ENCODE results near the gene KCNH5.
A peak's percentile ranks its signal among the peaks of the same experiment; 100 is the strongest.

KCNH5 gene

DNA sequence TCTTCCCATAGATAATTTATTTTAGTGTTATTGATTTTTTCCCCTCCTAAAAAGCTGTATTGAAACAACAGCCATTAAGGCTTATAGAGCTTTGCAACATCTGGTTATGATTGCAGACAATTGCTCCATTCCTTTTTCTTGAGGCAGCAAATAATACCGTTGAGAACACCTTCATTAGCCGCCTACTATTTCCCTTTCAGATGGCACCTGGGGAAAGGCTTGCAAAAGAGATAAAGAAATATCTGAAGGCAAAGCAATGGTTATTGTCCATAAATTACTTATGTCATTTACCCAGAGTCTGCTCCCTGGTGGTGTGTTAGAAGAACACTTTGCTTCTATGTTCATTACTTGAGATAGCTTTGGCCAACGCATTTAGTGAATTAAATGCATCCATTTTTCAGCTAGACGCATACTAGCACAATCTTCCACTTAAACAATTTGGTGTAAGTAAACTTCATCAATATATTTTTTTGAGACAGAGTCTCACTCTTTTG, 377.8 kb downstream of the KCNH5 start:
- H3K4me1 ChIP-seq (ENCODE audit: insufficient read depth, low read length, severe bottlenecking) = no peaks in the 10 kb centered on the region
- no peak overlapping the region for H2AFZ ChIP-seq (ENCODE audit: low read length)
- no peak overlapping the region for H3K9ac ChIP-seq (ENCODE audit: low read length)
- no peak overlapping the region for H3K4me2 ChIP-seq (ENCODE audit: low read length)
- H3F3A ChIP-seq (ENCODE audit: insufficient read depth, low read length) = no peaks in the 10 kb centered on the region
- H3K9me3 ChIP-seq (ENCODE audit: low read length) = no peaks in the 10 kb centered on the region
- H3K4me3 ChIP-seq (ENCODE audit: low read depth, low read length, poor library complexity, severe bottlenecking) = no peak overlapping the region
- no peak overlapping the region for H3K27ac ChIP-seq (ENCODE audit: low read depth, low read length, poor library complexity, severe bottlenecking)
- no peaks in the 10 kb centered on the region for H3K9me2 ChIP-seq (ENCODE audit: low read depth, low read length)
- H3K27me3 ChIP-seq (ENCODE audit: insufficient read depth, low read length) = no peaks in the 10 kb centered on the region
- no peaks in the 10 kb centered on the region for H3K79me2 ChIP-seq (ENCODE audit: insufficient read depth, low read length)
- no peaks in the 10 kb centered on the region for H3K36me3 ChIP-seq (ENCODE audit: insufficient read depth, low read length)
- no peak for TF ChIP-seq EZH2 (IDR thresholded peaks at IDR 0.05; ENCODE audit: borderline replicate concordance, low read length)
- TF ChIP-seq, protein P1, sequence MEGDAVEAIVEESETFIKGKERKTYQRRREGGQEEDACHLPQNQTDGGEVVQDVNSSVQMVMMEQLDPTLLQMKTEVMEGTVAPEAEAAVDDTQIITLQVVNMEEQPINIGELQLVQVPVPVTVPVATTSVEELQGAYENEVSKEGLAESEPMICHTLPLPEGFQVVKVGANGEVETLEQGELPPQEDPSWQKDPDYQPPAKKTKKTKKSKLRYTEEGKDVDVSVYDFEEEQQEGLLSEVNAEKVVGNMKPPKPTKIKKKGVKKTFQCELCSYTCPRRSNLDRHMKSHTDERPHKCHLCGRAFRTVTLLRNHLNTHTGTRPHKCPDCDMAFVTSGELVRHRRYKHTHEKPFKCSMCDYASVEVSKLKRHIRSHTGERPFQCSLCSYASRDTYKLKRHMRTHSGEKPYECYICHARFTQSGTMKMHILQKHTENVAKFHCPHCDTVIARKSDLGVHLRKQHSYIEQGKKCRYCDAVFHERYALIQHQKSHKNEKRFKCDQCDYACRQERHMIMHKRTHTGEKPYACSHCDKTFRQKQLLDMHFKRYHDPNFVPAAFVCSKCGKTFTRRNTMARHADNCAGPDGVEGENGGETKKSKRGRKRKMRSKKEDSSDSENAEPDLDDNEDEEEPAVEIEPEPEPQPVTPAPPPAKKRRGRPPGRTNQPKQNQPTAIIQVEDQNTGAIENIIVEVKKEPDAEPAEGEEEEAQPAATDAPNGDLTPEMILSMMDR (IDR thresholded peaks at IDR 0.05; ENCODE audit: low read length) = peak; percentile 23; the same call in 1 of the 2 replicates
- no peaks in the 10 kb centered on the region for H4K20me1 ChIP-seq (ENCODE audit: insufficient read depth, low read length)

DNA sequence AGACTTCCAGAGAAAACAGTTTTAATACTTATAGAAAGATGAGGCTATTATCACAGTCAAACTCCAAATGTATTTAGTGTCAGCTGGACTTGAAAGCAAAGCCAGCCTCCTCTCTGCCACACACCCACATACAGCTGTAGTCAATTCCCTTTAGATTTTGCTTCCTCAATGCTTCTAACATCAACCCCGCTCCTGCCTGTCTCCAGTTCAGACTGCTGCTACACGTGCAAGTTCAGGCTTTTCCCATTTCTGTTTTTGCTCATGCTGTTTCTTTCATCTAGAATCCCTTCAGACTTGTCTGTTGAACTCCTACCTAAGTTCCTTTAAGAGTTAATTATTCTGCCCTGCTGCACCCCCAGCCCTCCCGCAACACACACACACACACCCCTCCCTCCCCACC, 380.0 kb downstream of the KCNH5 start:
- H3K4me3 ChIP-seq (ENCODE audit: low read depth, low read length, poor library complexity, severe bottlenecking) = no peak overlapping the region
- no peak overlapping the region for H3K4me2 ChIP-seq (ENCODE audit: low read length)
- no peaks in the 10 kb centered on the region for H3K36me3 ChIP-seq (ENCODE audit: insufficient read depth, low read length)
- no peak overlapping the region for H2AFZ ChIP-seq (ENCODE audit: low read length)
- H3K9ac ChIP-seq (ENCODE audit: low read length) = no peak overlapping the region
- no peaks in the 10 kb centered on the region for H3K9me3 ChIP-seq (ENCODE audit: low read length)
- H4K20me1 ChIP-seq (ENCODE audit: insufficient read depth, low read length) = no peaks in the 10 kb centered on the region
- H3K9me2 ChIP-seq (ENCODE audit: low read depth, low read length) = no peaks in the 10 kb centered on the region
- H3K27me3 ChIP-seq (ENCODE audit: insufficient read depth, low read length) = no peaks in the 10 kb centered on the region
- H3F3A ChIP-seq (ENCODE audit: insufficient read depth, low read length) = no peaks in the 10 kb centered on the region
- H3K79me2 ChIP-seq (ENCODE audit: insufficient read depth, low read length) = no peaks in the 10 kb centered on the region
- H3K4me1 ChIP-seq (ENCODE audit: insufficient read depth, low read length, severe bottlenecking) = no peaks in the 10 kb centered on the region
- TF ChIP-seq, protein P1 (IDR thresholded peaks at IDR 0.05; ENCODE audit: low read length) = no peak
- TF ChIP-seq EZH2 (IDR thresholded peaks at IDR 0.05; ENCODE audit: borderline replicate concordance, low read length) = no peak
- H3K27ac ChIP-seq (ENCODE audit: low read depth, low read length, poor library complexity, severe bottlenecking) = no peak overlapping the region

DNA sequence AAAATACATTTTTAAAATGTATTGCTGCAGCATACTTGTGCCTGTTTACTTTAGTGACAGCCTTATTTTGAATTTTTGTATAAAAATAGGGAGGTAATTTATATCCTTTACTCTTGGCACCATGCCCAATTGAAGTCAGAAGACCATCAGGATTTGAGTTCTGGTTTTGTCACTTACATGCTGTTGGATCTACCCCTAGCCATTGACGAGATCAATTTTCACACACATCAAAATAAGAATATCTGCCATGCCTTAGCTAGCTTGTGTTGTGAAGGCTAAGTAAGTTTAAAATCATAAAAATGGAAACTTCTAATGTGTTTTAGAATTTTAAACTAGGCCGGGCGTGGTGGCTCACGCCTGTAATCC, 381.8 kb downstream of the KCNH5 start:
- TF ChIP-seq EZH2 (IDR thresholded peaks at IDR 0.05; ENCODE audit: borderline replicate concordance, low read length) = no peak
- no peaks in the 10 kb centered on the region for H3K79me2 ChIP-seq (ENCODE audit: insufficient read depth, low read length)
- H4K20me1 ChIP-seq (ENCODE audit: insufficient read depth, low read length) = no peaks in the 10 kb centered on the region
- no peaks in the 10 kb centered on the region for H3K9me3 ChIP-seq (ENCODE audit: low read length)
- H3K9me2 ChIP-seq (ENCODE audit: low read depth, low read length) = no peaks in the 10 kb centered on the region
- H3K9ac ChIP-seq (ENCODE audit: low read length) = no peak overlapping the region
- H3K36me3 ChIP-seq (ENCODE audit: insufficient read depth, low read length) = no peaks in the 10 kb centered on the region
- no peak overlapping the region for H2AFZ ChIP-seq (ENCODE audit: low read length)
- H3K4me2 ChIP-seq (ENCODE audit: low read length) = no peak overlapping the region
- H3F3A ChIP-seq (ENCODE audit: insufficient read depth, low read length) = no peaks in the 10 kb centered on the region
- no peak overlapping the region for H3K27ac ChIP-seq (ENCODE audit: low read depth, low read length, poor library complexity, severe bottlenecking)
- H3K4me1 ChIP-seq (ENCODE audit: insufficient read depth, low read length, severe bottlenecking) = no peaks in the 10 kb centered on the region
- H3K4me3 ChIP-seq (ENCODE audit: low read depth, low read length, poor library complexity, severe bottlenecking) = no peak overlapping the region
- no peaks in the 10 kb centered on the region for H3K27me3 ChIP-seq (ENCODE audit: insufficient read depth, low read length)

DNA sequence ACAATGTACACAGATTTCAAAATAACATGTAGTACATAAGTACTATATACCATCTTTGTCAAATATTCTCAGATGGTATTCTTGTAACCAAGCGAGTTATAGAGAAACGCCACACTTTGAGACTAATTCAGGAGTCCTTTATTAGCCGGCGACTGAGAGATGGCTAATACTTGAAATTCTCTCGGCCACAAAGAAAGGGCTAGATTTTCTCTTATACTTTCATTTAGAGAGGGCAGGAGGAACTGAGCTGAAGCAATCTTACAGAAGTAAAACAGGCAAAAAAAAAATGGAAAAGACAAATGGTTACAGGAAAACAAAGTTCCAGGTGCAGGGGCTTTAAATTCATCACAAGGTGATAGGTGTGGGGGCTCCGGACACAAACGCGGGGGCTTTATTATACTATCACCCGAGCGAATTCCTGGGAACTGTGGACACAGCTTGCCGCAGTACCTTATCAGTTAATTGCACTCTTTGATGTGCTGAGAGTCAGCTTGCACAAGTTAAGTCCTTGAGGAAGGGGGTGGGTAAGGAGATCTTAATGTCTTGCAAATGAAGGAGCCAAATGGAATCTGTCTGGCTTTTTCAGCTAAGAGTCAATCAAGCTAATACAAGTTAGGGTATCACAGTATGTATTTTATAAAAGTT, 382.3 kb downstream of the KCNH5 start:
- Histone ChIP-seq H3K4me1 (ENCODE audit: insufficient read depth, low read length, severe bottlenecking) (no peaks in the 10 kb centered on the region), H3K36me3 (ENCODE audit: insufficient read depth, low read length) (no peaks in the 10 kb centered on the region), H3K4me3 (ENCODE audit: low read depth, low read length, poor library complexity, severe bottlenecking) (no peak overlapping the region), H3K27me3 (ENCODE audit: insufficient read depth, low read length) (no peaks in the 10 kb centered on the region), H2AFZ (ENCODE audit: low read length) (no peak overlapping the region), H3K9me3 (ENCODE audit: low read length) (no peaks in the 10 kb centered on the region), H3K4me2 (ENCODE audit: low read length) (no peak overlapping the region), H3K27ac (ENCODE audit: low read depth, low read length, poor library complexity, severe bottlenecking) (no peak overlapping the region), H3K9me2 (ENCODE audit: low read depth, low read length) (no peaks in the 10 kb centered on the region), H3K9ac (ENCODE audit: low read length) (no peak overlapping the region), H4K20me1 (ENCODE audit: insufficient read depth, low read length) (no peaks in the 10 kb centered on the region), H3F3A (ENCODE audit: insufficient read depth, low read length) (no peaks in the 10 kb centered on the region), H3K79me2 (ENCODE audit: insufficient read depth, low read length) (no peaks in the 10 kb centered on the region)
- TF ChIP-seq, protein P1 (IDR thresholded peaks at IDR 0.05; ENCODE audit: low read length) = no peak
- no peak for TF ChIP-seq EZH2 (IDR thresholded peaks at IDR 0.05; ENCODE audit: borderline replicate concordance, low read length)
